22Rv1 (cell line): Measurements from ENCODE around the gene LYPLA2.

ENCODE experiments used
- CTCF ChIP-seq: fragments of 450-650 bp; IDR thresholded peaks from 2 replicates; pipeline ENCODE4 v1.5.1; 2017; ENCODE audit warnings: mild to moderate bottlenecking
- ZFX ChIP-seq: fragments of 450-650 bp; IDR thresholded peaks from 2 replicates; pipeline ENCODE4 v1.6.1; 2017; ENCODE audit warnings: antibody characterized with exemption, borderline replicate concordance

- TF ChIP-seq CTCF (no peak), ZFX (no peak)
Measured at GRCh38 chr1:23824711-23825075, 33.7 kb downstream of the LYPLA2 start.
